Muscle layer of duodenum (tissue), 2 donors: ENCODE results near the gene GSAP.
A peak's percentile ranks its signal among the peaks of the same experiment; 100 is the strongest.
"Not testable (repeated sequence)": the region's sequence is repeated elsewhere in the genome, so short reads cannot be mapped to it uniquely, and the experiment has no call there.

Experiments used
- H3K27ac ChIP-seq: one replicate; pipeline ENCODE4 v1.7.0; 2013; ENCODE audit warnings: mild to moderate bottlenecking, low read length
- H3K27me3 ChIP-seq: one replicate; pipeline ENCODE4 v1.7.0; 2013; ENCODE audit warnings: low read depth, mild to moderate bottlenecking, control low read depth, low read length
- H3K36me3 ChIP-seq, 2 donors: one replicate each; pipeline ENCODE4 v1.7.0; 2013; ENCODE audit warnings: low read length in 2 of 2, control low read depth in 1 of 2, mild to moderate bottlenecking in 1 of 2; ENCODE audit not compliant: insufficient read depth in 2 of 2, control insufficient read depth in 1 of 2
- H3K4me1 ChIP-seq, 2 donors: one replicate each; pipeline ENCODE4 v1.7.0; 2013; ENCODE audit warnings: low read length in 2 of 2, mild to moderate bottlenecking in 2 of 2, control low read depth in 1 of 2, moderate library complexity in 1 of 2; ENCODE audit not compliant: insufficient read depth in 2 of 2, control insufficient read depth in 1 of 2
- H3K4me3 ChIP-seq, 2 donors: one replicate each; pipeline ENCODE4 v1.7.0; 2013; ENCODE audit warnings: low read length in 2 of 2, low read depth in 1 of 2, mild to moderate bottlenecking in 1 of 2
- H3K9me3 ChIP-seq, 2 donors: one replicate each; pipeline ENCODE4 v1.7.0; 2013; ENCODE audit warnings: low read length in 2 of 2, control low read depth in 1 of 2, mild to moderate bottlenecking in 1 of 2; ENCODE audit not compliant: control insufficient read depth in 1 of 2
- donor health status: healthy.

Gene GSAP

GRCh38 chr7:77354914-77355313, 61.2 kb downstream of the GSAP start:
- Histone ChIP-seq H3K9me3 (no peaks in the 10 kb centered on the region), H3K4me1 (peaks cover 0 to 24% of the 10 kb centered on the region in 2 donors), H3K27ac (no peak overlapping the region)

DNA sequence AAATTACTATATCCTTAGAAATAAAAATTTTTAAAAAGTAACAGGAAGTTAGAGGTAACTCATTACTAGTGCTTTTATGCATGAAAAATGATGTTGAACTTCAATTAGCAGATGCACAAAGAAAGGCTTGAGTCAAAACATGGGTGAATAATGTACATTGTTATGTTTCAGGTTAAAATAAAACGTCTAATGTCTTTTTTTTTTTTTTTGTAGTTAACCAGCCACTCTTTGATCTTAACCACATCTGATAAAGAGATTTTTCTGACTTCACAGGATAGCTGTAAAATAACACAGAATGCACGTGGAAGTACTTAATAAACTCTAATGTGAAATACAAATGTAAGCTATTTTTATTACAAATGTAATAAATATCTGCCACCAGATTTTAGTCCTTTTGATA, 61.7 kb downstream of the GSAP start:
- H3K27ac ChIP-seq = no peak overlapping the region

More at GRCh38 chr7:77354914-77355313, 61.2 kb downstream of the GSAP start:
- Histone ChIP-seq H3K27me3 (no peaks in the 10 kb centered on the region), H3K36me3 (peaks cover 0 to 17% of the 10 kb centered on the region in 2 donors), H3K4me3 (no peak overlapping the region)

GRCh38 chr7:77353911-77354310, 62.2 kb downstream of the GSAP start:
- no peaks in the 10 kb centered on the region for H3K27me3 ChIP-seq
- H3K9me3 ChIP-seq = no peaks in the 10 kb centered on the region
- H3K36me3 ChIP-seq = peaks cover 0 to 15% of the 10 kb centered on the region in 2 donors
- H3K27ac ChIP-seq = no peak overlapping the region
- H3K4me1 ChIP-seq = peaks cover 0 to 32% of the 10 kb centered on the region in 2 donors
- H3K4me3 ChIP-seq = no peak overlapping the region

More for the DNA sequence above, 61.7 kb downstream of the GSAP start:
- peaks cover 0 to 26% of the 10 kb centered on the region in 2 donors for H3K4me1 ChIP-seq
- no peak overlapping the region for H3K4me3 ChIP-seq
- H3K27me3 ChIP-seq = no peaks in the 10 kb centered on the region
- H3K36me3 ChIP-seq = peaks cover 0 to 15% of the 10 kb centered on the region in 2 donors
- no peaks in the 10 kb centered on the region for H3K9me3 ChIP-seq

DNA sequence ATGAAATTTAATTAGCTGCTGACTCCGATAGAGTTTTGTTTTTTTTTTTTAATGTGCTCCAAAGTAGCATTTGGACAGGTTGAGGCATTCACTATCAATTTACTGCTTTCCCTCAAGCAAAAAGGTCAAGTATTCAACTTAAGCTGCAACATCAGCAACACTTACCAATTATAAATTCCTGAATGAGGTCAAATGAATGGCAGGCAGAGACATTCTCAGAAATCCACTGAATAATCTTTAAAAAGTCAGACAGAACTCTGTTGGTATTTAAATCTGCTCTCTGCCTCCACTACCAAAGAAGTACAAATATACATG, 62.8 kb downstream of the GSAP start:
- no peaks in the 10 kb centered on the region for H3K27me3 ChIP-seq
- H3K36me3 ChIP-seq = peaks cover 0 to 15% of the 10 kb centered on the region in 2 donors
- H3K4me3 ChIP-seq = no peak overlapping the region
- peaks cover 0 to 36% of the 10 kb centered on the region in 2 donors for H3K4me1 ChIP-seq
- H3K27ac ChIP-seq = no peak overlapping the region
- H3K9me3 ChIP-seq = no peaks in the 10 kb centered on the region

GRCh38 chr7:77352665-77353406, 63.3 kb downstream of the GSAP start:
- no peaks in the 10 kb centered on the region for H3K9me3 ChIP-seq
- no peaks in the 10 kb centered on the region for H3K27me3 ChIP-seq
- H3K4me1 ChIP-seq = peaks cover 0 to 36% of the 10 kb centered on the region in 2 donors
- no peak overlapping the region for H3K27ac ChIP-seq
- no peak overlapping the region for H3K4me3 ChIP-seq
- peaks cover 0 to 15% of the 10 kb centered on the region in 2 donors for H3K36me3 ChIP-seq

- H3K4me1 ChIP-seq = peaks cover 0 to 36% of the 10 kb centered on the region in 2 donors
Measured at GRCh38 chr7:77351539-77352004, 64.6 kb downstream of the GSAP start.

DNA sequence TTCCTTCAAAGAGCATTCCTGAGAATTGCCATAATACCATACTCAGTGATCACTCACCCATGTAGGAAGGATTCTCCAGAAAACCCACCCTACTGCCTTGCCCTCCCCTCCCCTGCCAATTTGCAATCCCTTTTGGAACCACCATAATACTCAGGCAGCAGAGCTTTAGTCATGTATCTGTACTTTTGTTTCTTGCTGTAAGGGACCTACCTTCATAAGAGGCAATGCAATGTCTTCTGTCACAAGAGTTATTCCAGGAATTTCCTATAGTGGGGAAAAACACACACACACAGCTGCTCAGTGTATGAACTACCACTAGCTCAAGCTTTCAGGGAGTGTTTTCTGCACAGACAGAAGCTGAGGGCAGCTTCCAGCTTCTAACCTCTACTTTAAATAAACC, 67.0 kb downstream of the GSAP start:
- Histone ChIP-seq H3K4me1 (peaks cover 0 to 36% of the 10 kb centered on the region in 2 donors), H3K27me3 (no peaks in the 10 kb centered on the region), H3K27ac (no peak overlapping the region), H3K36me3 (no peaks in the 10 kb centered on the region), H3K9me3 (no peaks in the 10 kb centered on the region), H3K4me3 (peak overlapping the region in 1 of 2 donors; percentile 14)

More at GRCh38 chr7:77351539-77352004, 64.6 kb downstream of the GSAP start:
- H3K9me3 ChIP-seq = no peaks in the 10 kb centered on the region
- no peak overlapping the region for H3K4me3 ChIP-seq
- H3K27ac ChIP-seq = no peak overlapping the region
- peaks cover 0 to 6% of the 10 kb centered on the region in 2 donors for H3K36me3 ChIP-seq
- H3K27me3 ChIP-seq = no peaks in the 10 kb centered on the region

DNA sequence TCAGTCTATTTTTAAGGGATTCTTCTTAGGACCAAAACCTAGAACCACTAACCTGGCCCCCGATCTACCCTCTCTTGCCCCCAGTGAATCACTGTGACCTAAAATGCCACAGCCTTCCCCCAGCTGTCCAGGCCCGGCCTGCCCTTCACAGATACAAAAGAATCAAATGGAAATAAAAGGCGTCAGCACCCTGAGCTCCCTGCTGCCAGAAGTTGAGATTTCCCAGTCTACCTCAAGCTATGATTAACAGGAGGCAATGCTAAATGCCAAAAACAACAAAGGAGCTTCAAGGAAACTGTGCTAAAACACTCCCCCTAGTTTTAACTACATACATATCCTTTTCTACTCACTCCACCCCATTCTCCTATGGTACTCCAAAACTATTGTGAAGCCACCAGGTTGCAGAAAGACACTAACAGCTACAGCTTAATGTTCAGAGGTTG, 67.8 kb downstream of the GSAP start:
- no peaks in the 10 kb centered on the region for H3K9me3 ChIP-seq
- no peaks in the 10 kb centered on the region for H3K36me3 ChIP-seq
- H3K4me3 ChIP-seq = peak overlapping the region in 1 of 2 donors; percentile 14
- H3K4me1 ChIP-seq = peaks cover 0 to 33% of the 10 kb centered on the region in 2 donors
- H3K27ac ChIP-seq = peak overlapping the region; percentile 7
- H3K27me3 ChIP-seq = no peaks in the 10 kb centered on the region

DNA sequence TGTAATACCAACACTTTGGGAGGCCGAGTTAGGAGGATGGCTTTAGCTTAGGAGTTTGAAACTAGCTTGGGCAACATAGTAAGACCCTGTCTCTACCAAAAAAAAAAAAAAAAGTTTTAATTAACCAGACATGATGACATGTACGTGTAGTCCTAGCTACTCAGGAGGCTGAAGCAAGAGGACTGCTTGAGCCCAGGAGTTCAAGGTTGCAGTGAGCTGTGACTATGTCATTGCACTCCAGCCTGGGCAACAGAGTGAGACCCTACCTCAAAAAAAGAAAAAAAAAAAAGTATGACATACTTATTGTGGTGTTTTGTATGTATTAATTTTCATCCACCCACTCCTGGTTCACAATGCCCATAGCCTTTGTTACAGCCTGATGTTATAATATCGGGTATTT, 69.7 kb downstream of the GSAP start:
- Histone ChIP-seq H3K27ac (no peak overlapping the region), H3K4me1 (peaks cover 0 to 15% of the 10 kb centered on the region in 2 donors), H3K36me3 (no peaks in the 10 kb centered on the region), H3K27me3 (no peaks in the 10 kb centered on the region), H3K4me3 (no peak overlapping the region), H3K9me3 (no peaks in the 10 kb centered on the region)

GRCh38 chr7:77345426-77345825, 70.7 kb downstream of the GSAP start:
- H3K9me3 ChIP-seq, H3K27me3 ChIP-seq, H3K27ac ChIP-seq, H3K36me3 ChIP-seq, H3K4me3 ChIP-seq: not testable (repeated sequence)
- peaks cover 0 to 13% of the 10 kb centered on the region in 2 donors for H3K4me1 ChIP-seq

DNA sequence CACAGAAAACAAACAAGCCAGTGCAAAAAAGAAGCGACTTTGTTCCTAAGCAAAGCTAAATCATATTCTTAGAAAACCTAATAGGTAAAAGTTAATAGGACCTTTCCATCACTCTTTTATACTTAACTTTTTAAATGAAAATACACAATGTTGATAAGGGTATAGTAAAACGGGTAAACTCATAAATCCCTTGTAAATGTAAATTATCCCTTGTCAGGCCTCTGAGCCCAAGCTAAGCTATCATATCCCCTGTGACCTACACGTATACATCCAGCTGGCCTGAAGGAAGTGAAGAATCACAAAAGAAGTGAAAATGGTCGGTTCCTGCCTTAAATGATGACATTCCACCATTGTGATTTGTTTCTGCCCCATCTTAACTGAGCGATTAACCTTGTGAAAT, 76.4 kb downstream of the GSAP start:
- H3K36me3 ChIP-seq = no peaks in the 10 kb centered on the region
- H3K27ac ChIP-seq = no peak overlapping the region
- no peaks in the 10 kb centered on the region for H3K9me3 ChIP-seq
- peaks cover 0 to 27% of the 10 kb centered on the region in 2 donors for H3K4me1 ChIP-seq
- H3K4me3 ChIP-seq = no peak overlapping the region
- no peaks in the 10 kb centered on the region for H3K27me3 ChIP-seq
